ENCODE results near the gene KLHL6.

GRCh38 chr3:183518491-183519251 lies 36.8 kb downstream of the KLHL6 start:
- TF ChIP-seq, protein P1, sequence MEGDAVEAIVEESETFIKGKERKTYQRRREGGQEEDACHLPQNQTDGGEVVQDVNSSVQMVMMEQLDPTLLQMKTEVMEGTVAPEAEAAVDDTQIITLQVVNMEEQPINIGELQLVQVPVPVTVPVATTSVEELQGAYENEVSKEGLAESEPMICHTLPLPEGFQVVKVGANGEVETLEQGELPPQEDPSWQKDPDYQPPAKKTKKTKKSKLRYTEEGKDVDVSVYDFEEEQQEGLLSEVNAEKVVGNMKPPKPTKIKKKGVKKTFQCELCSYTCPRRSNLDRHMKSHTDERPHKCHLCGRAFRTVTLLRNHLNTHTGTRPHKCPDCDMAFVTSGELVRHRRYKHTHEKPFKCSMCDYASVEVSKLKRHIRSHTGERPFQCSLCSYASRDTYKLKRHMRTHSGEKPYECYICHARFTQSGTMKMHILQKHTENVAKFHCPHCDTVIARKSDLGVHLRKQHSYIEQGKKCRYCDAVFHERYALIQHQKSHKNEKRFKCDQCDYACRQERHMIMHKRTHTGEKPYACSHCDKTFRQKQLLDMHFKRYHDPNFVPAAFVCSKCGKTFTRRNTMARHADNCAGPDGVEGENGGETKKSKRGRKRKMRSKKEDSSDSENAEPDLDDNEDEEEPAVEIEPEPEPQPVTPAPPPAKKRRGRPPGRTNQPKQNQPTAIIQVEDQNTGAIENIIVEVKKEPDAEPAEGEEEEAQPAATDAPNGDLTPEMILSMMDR (IDR thresholded peaks at IDR 0.05): no peak
- no peak for TF ChIP-seq TCF7L2 (IDR thresholded peaks at IDR 0.05; ENCODE audit: low read depth, low read length)
- no peak for TF ChIP-seq POLR2AphosphoS5 (IDR thresholded peaks at IDR 0.05; ENCODE audit: low read depth, low read length)
- TF ChIP-seq REST (IDR thresholded peaks at IDR 0.05; ENCODE audit: insufficient read depth in 1 of 2, low read depth in 2 of 2, low read length in 1 of 2): no peak
- no peak for TF ChIP-seq SIN3A (IDR thresholded peaks at IDR 0.05; ENCODE audit: borderline replicate concordance, insufficient read depth, low read depth, low read length)
